ENCODE data around the gene KCNT2.

DNA sequence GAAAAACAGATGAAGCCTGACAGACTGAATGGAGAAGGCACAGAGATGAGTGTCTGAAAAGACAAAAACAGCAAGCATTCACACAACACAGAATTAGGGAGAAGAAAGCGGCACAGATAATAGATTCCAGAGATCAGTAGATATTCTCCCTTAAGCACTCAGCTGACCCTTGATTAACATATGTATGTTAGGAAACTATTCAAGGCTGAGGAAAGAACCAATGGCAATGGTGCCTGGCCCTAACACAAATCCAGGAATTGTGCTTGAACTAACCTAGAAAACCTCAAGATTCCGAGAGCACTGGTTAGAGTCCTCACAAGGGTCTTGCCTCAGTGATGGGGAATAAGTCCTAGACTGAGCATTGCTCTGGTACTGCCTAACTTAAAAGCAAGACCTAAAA lies 30.9 kb downstream of the KCNT2 start:
- TF ChIP-seq, protein P1, sequence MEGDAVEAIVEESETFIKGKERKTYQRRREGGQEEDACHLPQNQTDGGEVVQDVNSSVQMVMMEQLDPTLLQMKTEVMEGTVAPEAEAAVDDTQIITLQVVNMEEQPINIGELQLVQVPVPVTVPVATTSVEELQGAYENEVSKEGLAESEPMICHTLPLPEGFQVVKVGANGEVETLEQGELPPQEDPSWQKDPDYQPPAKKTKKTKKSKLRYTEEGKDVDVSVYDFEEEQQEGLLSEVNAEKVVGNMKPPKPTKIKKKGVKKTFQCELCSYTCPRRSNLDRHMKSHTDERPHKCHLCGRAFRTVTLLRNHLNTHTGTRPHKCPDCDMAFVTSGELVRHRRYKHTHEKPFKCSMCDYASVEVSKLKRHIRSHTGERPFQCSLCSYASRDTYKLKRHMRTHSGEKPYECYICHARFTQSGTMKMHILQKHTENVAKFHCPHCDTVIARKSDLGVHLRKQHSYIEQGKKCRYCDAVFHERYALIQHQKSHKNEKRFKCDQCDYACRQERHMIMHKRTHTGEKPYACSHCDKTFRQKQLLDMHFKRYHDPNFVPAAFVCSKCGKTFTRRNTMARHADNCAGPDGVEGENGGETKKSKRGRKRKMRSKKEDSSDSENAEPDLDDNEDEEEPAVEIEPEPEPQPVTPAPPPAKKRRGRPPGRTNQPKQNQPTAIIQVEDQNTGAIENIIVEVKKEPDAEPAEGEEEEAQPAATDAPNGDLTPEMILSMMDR (IDR thresholded peaks at IDR 0.05), result no peak
- no peak for TF ChIP-seq POLR2A (IDR thresholded peaks at IDR 0.05)

All from sigmoid colon (tissue), 3 donors.